CD14-positive monocyte (primary cell): ENCODE results near the gene TBX10. TPM values are rescaled to one million over a fixed set of nuclear protein-coding genes. Genes with fewer than 3 reads are reported as not detected.

ENCODE experiments used
- DNase-seq, 3 donors: peaks; one replicate each; pipeline ENCODE4 v3.0.0-alpha.2; 2011 to 2022
- H2AFZ ChIP-seq: 2 replicates; pipeline ENCODE4 v1.6.0; 2012; ENCODE audit warnings: mild to moderate bottlenecking, low read depth, low read length, inconsistent platforms; ENCODE audit not compliant: insufficient read depth, poor library complexity, severe bottlenecking
- H3K27ac ChIP-seq, 2 donors: 1 replicate in 1 of 2; 2 replicates in 1 of 2; pipeline ENCODE4 v1.5.1; 2012 to 2013; ENCODE audit warnings: low read length in 2 of 2, control low read depth in 1 of 2, inconsistent platforms in 1 of 2, low read depth in 1 of 2, mild to moderate bottlenecking in 1 of 2
- H3K27me3 ChIP-seq, 2 donors: one replicate each; pipeline versions ENCODE4 v1.6.0 to v1.6.1; 2011 to 2013; ENCODE audit warnings: low read length in 2 of 2; ENCODE audit not compliant: control insufficient read depth in 2 of 2, insufficient read depth in 2 of 2
- H3K36me3 ChIP-seq, 2 donors: replicated peaks in 1 of 2; 1 replicate in 1 of 2; 2 replicates in 1 of 2; pipeline versions ENCODE4 v1.5.1 to v1.6.1; 2012 to 2013; ENCODE audit warnings: low read length in 2 of 2, control low read depth in 1 of 2, inconsistent platforms in 1 of 2, mild to moderate bottlenecking in 1 of 2; ENCODE audit not compliant: insufficient read depth in 2 of 2, control insufficient read depth in 1 of 2
- H3K4me1 ChIP-seq, 2 donors: 1 replicate in 1 of 2; 2 replicates in 1 of 2; pipeline versions ENCODE4 v1.5.1 to v1.6.1; 2012 to 2013; ENCODE audit warnings: low read length in 2 of 2, control low read depth in 1 of 2, inconsistent platforms in 1 of 2, mild to moderate bottlenecking in 1 of 2, moderate library complexity in 1 of 2; ENCODE audit not compliant: insufficient read depth in 2 of 2, control insufficient read depth in 1 of 2
- H3K4me2 ChIP-seq: replicated peaks from 2 replicates; pipeline ENCODE3; 2012; ENCODE audit warnings: low read length, moderate library complexity, mild to moderate bottlenecking; ENCODE audit not compliant: poor library complexity, severe bottlenecking; ENCODE audit errors: extremely low read depth
- H3K4me3 ChIP-seq, 3 experiments: fragments of 200-600 bp in 1 of 3; sonication (generic) in 1 of 3; replicated peaks in 1 of 3; 1 replicate in 2 of 3; 2 replicates in 1 of 3; pipeline ENCODE4 v1.5.1; 2011 to 2013; ENCODE audit warnings: low read length in 3 of 3, mild to moderate bottlenecking in 3 of 3, control low read depth in 2 of 3, low read depth in 2 of 3, inconsistent platforms in 1 of 3, moderate library complexity in 1 of 3
- H3K79me2 ChIP-seq: 2 replicates; pipeline ENCODE4 v1.6.0; 2012; ENCODE audit warnings: mild to moderate bottlenecking, control low read depth, inconsistent platforms, low read length, moderate library complexity; ENCODE audit not compliant: insufficient read depth
- H3K9ac ChIP-seq: 2 replicates; pipeline ENCODE4 v1.6.0; 2017; ENCODE audit warnings: low read length, mild to moderate bottlenecking; ENCODE audit not compliant: insufficient read depth, poor library complexity, severe bottlenecking
- H3K9me3 ChIP-seq, 2 donors: replicated peaks in 1 of 2; 1 replicate in 1 of 2; 2 replicates in 1 of 2; pipeline versions ENCODE4 v1.5.1 to v1.6.1; 2012 to 2013; ENCODE audit warnings: low read length in 2 of 2, control low read depth in 1 of 2; ENCODE audit not compliant: control insufficient read depth in 1 of 2, insufficient read depth in 1 of 2
- H4K20me1 ChIP-seq: 2 replicates; pipeline ENCODE4 v1.6.0; 2012; ENCODE audit warnings: mild to moderate bottlenecking, low read length, control low read depth, moderate library complexity; ENCODE audit not compliant: insufficient read depth
- H3K27ac Mint-ChIP-seq, 7 donors: one replicate each; pipeline ENCODE4 v1.8.0; 2020; ENCODE audit warnings: mild to moderate bottlenecking in 7 of 7, mixed read lengths in 7 of 7, moderate library complexity in 6 of 7, inconsistent platforms in 2 of 7
- H3K27me3 Mint-ChIP-seq, 3 donors: one replicate each; pipeline ENCODE4 v1.8.0; 2021 to 2022; ENCODE audit warnings: low read depth in 3 of 3, mild to moderate bottlenecking in 3 of 3, mixed read lengths in 3 of 3, moderate library complexity in 3 of 3, inconsistent platforms in 1 of 3
- H3K36me3 Mint-ChIP-seq, 2 donors: one replicate each; pipeline ENCODE4 v1.8.0; 2020; ENCODE audit warnings: mixed read lengths in 2 of 2, inconsistent platforms in 1 of 2, mild to moderate bottlenecking in 1 of 2
- H3K4me1 Mint-ChIP-seq: one replicate; pipeline ENCODE4 v1.8.0; 2020; ENCODE audit warnings: mild to moderate bottlenecking, mixed read lengths
- H3K4me3 Mint-ChIP-seq, 2 donors: one replicate each; pipeline ENCODE4 v1.8.0; 2020; ENCODE audit warnings: mild to moderate bottlenecking in 2 of 2, mixed read lengths in 2 of 2, moderate library complexity in 1 of 2
- H3K9me3 Mint-ChIP-seq, 7 donors: one replicate each; pipeline ENCODE4 v1.8.0; 2020 to 2022; ENCODE audit warnings: mixed read lengths in 7 of 7, mild to moderate bottlenecking in 6 of 7, moderate library complexity in 6 of 7, inconsistent platforms in 2 of 7
- CTCF ChIP-seq: fragments of 200-600 bp; IDR thresholded peaks from one replicate; pipeline ENCODE4 v1.8.0; 2022; ENCODE audit warnings: antibody characterized with exemption, mild to moderate bottlenecking
- WGBS: methylation state at CpG from one replicate; pipeline ENCODE4 v1.1.5; 2013; ENCODE audit warnings: missing lambda C conversion rate; ENCODE audit not compliant: insufficient coverage; 5-methylcytosine and 5-hydroxymethylcytosine counted together
- intact Hi-C, 2 donors: fragments of 100-400 bp; cut with micrococcal nuclease; formaldehyde crosslinking; loops; one replicate each; pipeline versions ENCODE4 v1.15.0 to v1.15.1; 2023
- polyA plus RNA-seq, 3 donors: library from polyadenylated mRNA; depleted of rRNA in 1 of 3; unstranded in 2 of 3; stranded (reverse) in 1 of 3; fragments of 300-500 nt in 2 of 3; fragments of >200 nt in 1 of 3; fragmentation: Illumina TruSeq in 2 of 3; gene quantifications; 1 replicate in 2 of 3; 2 replicates in 1 of 3; pipeline ENCODE4 v1.2.3, GENCODE V29; 2012 to 2021

The TBX10 gene
- polyA plus RNA-seq, 3 donors: not detected

DNA sequence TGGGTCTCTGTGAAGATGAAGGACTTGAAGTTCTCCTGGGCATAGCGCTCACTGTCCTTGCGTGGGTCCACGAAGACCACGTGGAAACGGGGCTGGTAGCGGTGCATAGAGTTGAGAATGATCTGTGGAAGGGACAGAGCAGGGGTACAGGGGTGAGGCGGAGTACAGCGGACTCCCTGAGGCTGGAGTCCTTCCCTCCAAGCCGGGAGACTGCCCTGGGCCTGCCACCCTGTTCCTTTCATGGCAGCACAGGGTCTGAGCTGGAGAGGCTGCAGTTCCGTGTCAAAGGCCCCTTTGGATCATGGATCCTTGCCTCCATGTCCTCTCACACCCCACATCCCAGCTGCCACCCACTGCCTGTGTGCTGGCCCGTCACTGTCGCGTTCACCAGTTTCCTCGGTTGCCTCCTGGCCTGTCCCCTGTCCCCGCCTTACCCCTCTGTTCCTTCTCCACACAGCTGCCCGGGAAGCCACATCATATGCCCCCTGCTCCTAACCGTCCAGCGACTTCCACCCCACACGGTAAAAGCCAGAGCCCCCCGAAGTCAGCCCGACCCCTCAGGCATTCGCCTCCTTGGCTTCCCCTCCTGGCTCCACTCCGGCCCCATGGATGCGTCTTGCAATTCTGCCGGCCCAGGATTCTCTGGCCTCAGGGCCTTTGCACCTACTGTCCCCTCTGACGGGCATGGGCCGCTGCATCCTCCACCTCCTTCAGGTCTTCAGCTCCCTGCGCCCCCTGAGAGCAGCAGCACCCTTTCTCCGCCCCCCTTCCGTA, 6.4 kb downstream of the TBX10 start:
- no peaks in the 10 kb centered on the region for H4K20me1 ChIP-seq
- no peaks in the 10 kb centered on the region for H3K36me3 ChIP-seq
- peak overlapping the region in 1 of 2 donors; percentile 28 for H3K4me3 Mint-ChIP-seq
- H3K27me3 Mint-ChIP-seq: peaks cover 0 to 3% (median 1%) of the 10 kb centered on the region in 3 donors
- no peaks in the 10 kb centered on the region for H3K9me3 ChIP-seq
- TF ChIP-seq CTCF: no peak
- WGBS: 87% methylated on average over 29 of the region's 30 CpGs
- H3K9me3 Mint-ChIP-seq: peaks cover 0 to 4% (median 0%) of the 10 kb centered on the region in 7 donors
- no peaks in the 10 kb centered on the region for H3K79me2 ChIP-seq
- no peak overlapping the region for H3K27ac Mint-ChIP-seq
- peaks cover 16 to 31% of the 10 kb centered on the region in 2 donors for H3K4me1 ChIP-seq
- no peak overlapping the region for H3K27ac ChIP-seq
- no peaks in the 10 kb centered on the region for H3K27me3 ChIP-seq
- no peak overlapping the region for H3K4me3 ChIP-seq
- intact Hi-C loops: loop anchor here in 1 of 2 donors (5.0 kb wide), 1 partner anchor 174 kb away; no protein-coding TSS in a partner anchor
- no peaks in the 10 kb centered on the region for H3K36me3 Mint-ChIP-seq
- H3K4me2 ChIP-seq: no peak overlapping the region
- peaks cover 19% of the 10 kb centered on the region for H3K4me1 Mint-ChIP-seq
- no peak overlapping the region for H2AFZ ChIP-seq
- no peak overlapping the region for H3K9ac ChIP-seq
- peak in 1 of 3 donors; percentile 3 for DNase-seq

- Histone ChIP-seq H3K79me2 (no peaks in the 10 kb centered on the region), H3K4me3 (no peak overlapping the region), H2AFZ (no peak overlapping the region), H3K9me3 (no peaks in the 10 kb centered on the region), H3K4me1 (peaks cover 16 to 28% of the 10 kb centered on the region in 2 donors), H3K4me2 (no peak overlapping the region), H4K20me1 (no peaks in the 10 kb centered on the region), H3K27ac (no peak overlapping the region), H3K36me3 (no peaks in the 10 kb centered on the region), H3K27me3 (no peaks in the 10 kb centered on the region), H3K9ac (no peak overlapping the region)
- Mint-ChIP-seq H3K27me3 (peaks cover 0 to 3% (median 1%) of the 10 kb centered on the region in 3 donors), H3K9me3 (peaks cover 0 to 4% (median 0%) of the 10 kb centered on the region in 7 donors), H3K36me3 (no peaks in the 10 kb centered on the region), H3K27ac (no peak overlapping the region), H3K4me1 (peaks cover 18% of the 10 kb centered on the region), H3K4me3 (peak overlapping the region in 1 of 2 donors; percentile 26)
- intact Hi-C loops: loop anchor here in 1 of 2 donors (5.0 kb wide), 1 partner anchor 175 kb away; no protein-coding TSS in a partner anchor
- TF ChIP-seq CTCF: no peak
- 52% methylated on average over 11 of the region's 12 CpGs for WGBS
- DNase-seq: no peak
These were observed 7.2 kb downstream of the TBX10 start for GRCh38 chr11:67632175-67632981.
